ENCODE measurements around the gene FZD7.

The FZD7 gene

GRCh38 chr2:202014759-202015211 lies 18.9 kb upstream of the FZD7 start:
- TF ChIP-seq, protein P1, sequence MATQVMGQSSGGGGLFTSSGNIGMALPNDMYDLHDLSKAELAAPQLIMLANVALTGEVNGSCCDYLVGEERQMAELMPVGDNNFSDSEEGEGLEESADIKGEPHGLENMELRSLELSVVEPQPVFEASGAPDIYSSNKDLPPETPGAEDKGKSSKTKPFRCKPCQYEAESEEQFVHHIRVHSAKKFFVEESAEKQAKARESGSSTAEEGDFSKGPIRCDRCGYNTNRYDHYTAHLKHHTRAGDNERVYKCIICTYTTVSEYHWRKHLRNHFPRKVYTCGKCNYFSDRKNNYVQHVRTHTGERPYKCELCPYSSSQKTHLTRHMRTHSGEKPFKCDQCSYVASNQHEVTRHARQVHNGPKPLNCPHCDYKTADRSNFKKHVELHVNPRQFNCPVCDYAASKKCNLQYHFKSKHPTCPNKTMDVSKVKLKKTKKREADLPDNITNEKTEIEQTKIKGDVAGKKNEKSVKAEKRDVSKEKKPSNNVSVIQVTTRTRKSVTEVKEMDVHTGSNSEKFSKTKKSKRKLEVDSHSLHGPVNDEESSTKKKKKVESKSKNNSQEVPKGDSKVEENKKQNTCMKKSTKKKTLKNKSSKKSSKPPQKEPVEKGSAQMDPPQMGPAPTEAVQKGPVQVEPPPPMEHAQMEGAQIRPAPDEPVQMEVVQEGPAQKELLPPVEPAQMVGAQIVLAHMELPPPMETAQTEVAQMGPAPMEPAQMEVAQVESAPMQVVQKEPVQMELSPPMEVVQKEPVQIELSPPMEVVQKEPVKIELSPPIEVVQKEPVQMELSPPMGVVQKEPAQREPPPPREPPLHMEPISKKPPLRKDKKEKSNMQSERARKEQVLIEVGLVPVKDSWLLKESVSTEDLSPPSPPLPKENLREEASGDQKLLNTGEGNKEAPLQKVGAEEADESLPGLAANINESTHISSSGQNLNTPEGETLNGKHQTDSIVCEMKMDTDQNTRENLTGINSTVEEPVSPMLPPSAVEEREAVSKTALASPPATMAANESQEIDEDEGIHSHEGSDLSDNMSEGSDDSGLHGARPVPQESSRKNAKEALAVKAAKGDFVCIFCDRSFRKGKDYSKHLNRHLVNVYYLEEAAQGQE (IDR thresholded peaks at IDR 0.05; ENCODE audit: insufficient replicate concordance, low read depth): no peak
- TF ChIP-seq GABPA (IDR thresholded peaks at IDR 0.05; ENCODE audit: low read depth) (no peak), POLR2AphosphoS5 (IDR thresholded peaks at IDR 0.05; ENCODE audit: low read depth) (no peak), SPI1 (IDR thresholded peaks at IDR 0.05; ENCODE audit: borderline replicate concordance, low read depth) (no peak)
- TF ChIP-seq, protein P2, sequence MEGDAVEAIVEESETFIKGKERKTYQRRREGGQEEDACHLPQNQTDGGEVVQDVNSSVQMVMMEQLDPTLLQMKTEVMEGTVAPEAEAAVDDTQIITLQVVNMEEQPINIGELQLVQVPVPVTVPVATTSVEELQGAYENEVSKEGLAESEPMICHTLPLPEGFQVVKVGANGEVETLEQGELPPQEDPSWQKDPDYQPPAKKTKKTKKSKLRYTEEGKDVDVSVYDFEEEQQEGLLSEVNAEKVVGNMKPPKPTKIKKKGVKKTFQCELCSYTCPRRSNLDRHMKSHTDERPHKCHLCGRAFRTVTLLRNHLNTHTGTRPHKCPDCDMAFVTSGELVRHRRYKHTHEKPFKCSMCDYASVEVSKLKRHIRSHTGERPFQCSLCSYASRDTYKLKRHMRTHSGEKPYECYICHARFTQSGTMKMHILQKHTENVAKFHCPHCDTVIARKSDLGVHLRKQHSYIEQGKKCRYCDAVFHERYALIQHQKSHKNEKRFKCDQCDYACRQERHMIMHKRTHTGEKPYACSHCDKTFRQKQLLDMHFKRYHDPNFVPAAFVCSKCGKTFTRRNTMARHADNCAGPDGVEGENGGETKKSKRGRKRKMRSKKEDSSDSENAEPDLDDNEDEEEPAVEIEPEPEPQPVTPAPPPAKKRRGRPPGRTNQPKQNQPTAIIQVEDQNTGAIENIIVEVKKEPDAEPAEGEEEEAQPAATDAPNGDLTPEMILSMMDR (IDR thresholded peaks at IDR 0.05; ENCODE audit: insufficient read depth, low read length): no peak
- Histone ChIP-seq H3K27ac (replicated peaks) (no peak overlapping the region), H3K27me3 (ENCODE audit: insufficient read depth, poor library complexity, severe bottlenecking) (no peaks in the 10 kb centered on the region), H3K4me3 (replicated peaks; ENCODE audit: insufficient read depth, low read length) (no peak overlapping the region)
- no peak for DNase-seq (ENCODE audit: low read depth in 1 of 2, low spot score in 1 of 2)

- Histone ChIP-seq H3K4me3 (replicated peaks; ENCODE audit: insufficient read depth, low read length) (no peak overlapping the region), H3K27me3 (ENCODE audit: insufficient read depth, poor library complexity, severe bottlenecking) (no peaks in the 10 kb centered on the region), H3K27ac (replicated peaks) (no peak overlapping the region)
- DNase-seq (ENCODE audit: low read depth in 1 of 2, low spot score in 1 of 2): no peak
- TF ChIP-seq, protein P1 (IDR thresholded peaks at IDR 0.05; ENCODE audit: insufficient replicate concordance, low read depth): no peak
- no peak for TF ChIP-seq GABPA (IDR thresholded peaks at IDR 0.05; ENCODE audit: low read depth)
- no peak for TF ChIP-seq POLR2AphosphoS5 (IDR thresholded peaks at IDR 0.05; ENCODE audit: low read depth)
- no peak for TF ChIP-seq SPI1 (IDR thresholded peaks at IDR 0.05; ENCODE audit: borderline replicate concordance, low read depth)
- TF ChIP-seq, protein P2 (IDR thresholded peaks at IDR 0.05; ENCODE audit: insufficient read depth, low read length): no peak
These were observed 18.2 kb upstream of the FZD7 start for GRCh38 chr2:202015471-202015870.

DNA sequence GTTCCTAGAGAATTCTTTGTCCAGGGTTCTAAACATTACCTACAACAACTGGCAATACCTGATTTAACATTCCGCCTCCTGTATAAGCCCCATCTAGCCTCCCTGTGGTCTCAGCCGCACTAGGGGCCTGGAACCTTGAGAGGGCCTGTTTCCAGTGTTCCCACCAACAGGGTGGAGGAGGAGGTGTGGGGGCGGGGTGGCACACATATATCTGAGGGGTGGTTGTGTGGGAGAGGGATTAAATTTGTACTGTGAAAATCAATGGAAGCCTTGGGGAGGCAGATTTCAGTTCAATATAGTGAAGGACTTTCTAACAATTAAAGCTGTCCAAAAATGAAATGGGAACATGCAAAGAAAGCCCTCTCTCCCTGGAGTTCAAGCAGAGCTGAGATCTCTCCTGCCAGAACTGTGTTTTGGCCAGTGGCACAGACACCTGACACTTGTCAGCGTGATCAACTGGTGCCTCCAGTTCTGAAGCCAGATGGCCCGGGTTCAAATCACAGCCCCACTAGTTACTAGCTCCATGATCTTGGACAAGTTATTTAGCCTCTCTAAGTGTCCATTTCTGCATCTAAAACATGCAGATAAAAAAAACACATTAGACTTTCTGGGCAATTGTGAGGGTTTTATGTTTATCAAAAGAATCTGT lies 17.0 kb upstream of the FZD7 start:
- Histone ChIP-seq H3K27ac (replicated peaks) (no peak overlapping the region), H3K27me3 (ENCODE audit: insufficient read depth, poor library complexity, severe bottlenecking) (no peaks in the 10 kb centered on the region), H3K4me3 (replicated peaks; ENCODE audit: insufficient read depth, low read length) (no peak overlapping the region)
- DNase-seq (ENCODE audit: low read depth in 1 of 2, low spot score in 1 of 2): no peak
- no peak for TF ChIP-seq POLR2AphosphoS5 (IDR thresholded peaks at IDR 0.05; ENCODE audit: low read depth)
- no peak for TF ChIP-seq GABPA (IDR thresholded peaks at IDR 0.05; ENCODE audit: low read depth)
- TF ChIP-seq, protein P2 (IDR thresholded peaks at IDR 0.05; ENCODE audit: insufficient read depth, low read length): no peak
- TF ChIP-seq, protein P1 (IDR thresholded peaks at IDR 0.05; ENCODE audit: insufficient replicate concordance, low read depth): no peak
- no peak for TF ChIP-seq SPI1 (IDR thresholded peaks at IDR 0.05; ENCODE audit: borderline replicate concordance, low read depth)

All from HL-60 (cell line).